ENCODE results near the gene LRRK1. TPM values are rescaled to one million over a fixed set of nuclear protein-coding genes. Genes with fewer than 3 reads are reported as not detected.

LRRK1 gene
- total RNA-seq, 6 experiments from 2014 or later = 0.93 to 3.6 (median 2.5) TPM

GRCh38 chr15:101085311-101085700 is 166.1 kb downstream of the LRRK1 start:
- H3K9me3 ChIP-seq = no peaks in the 10 kb centered on the region
- no peaks in the 10 kb centered on the region for H3K36me3 ChIP-seq
- no peak overlapping the region for H3K27ac ChIP-seq
- DNase-seq (no peak), ATAC-seq (no peak)
- H3K27me3 ChIP-seq = no peaks in the 10 kb centered on the region
- TF ChIP-seq POLR2A (IDR thresholded peaks at IDR 0.05) (no peak), CTCF (IDR thresholded peaks at IDR 0.05) (no peak)
- 80% methylated on average over 5 of the region's 10 CpGs for WGBS (ENCODE audit: insufficient coverage, low coverage, low lambda C conversion rate, missing lambda C conversion rate)
- H3K4me3 ChIP-seq = no peak overlapping the region
- intact Hi-C loops (cut with DNase I) = loop anchor here (5.0 kb wide), 2 partner anchors 167 to 177 kb away; partner anchors contain the start of gene CHSY1 (in 1 of the 2)
- no peaks in the 10 kb centered on the region for H3K4me1 ChIP-seq

GRCh38 chr15:101086394-101087171 is 167.4 kb downstream of the LRRK1 start:
- DNase-seq (no peak), ATAC-seq (no peak)
- H3K9me3 ChIP-seq = no peaks in the 10 kb centered on the region
- no peaks in the 10 kb centered on the region for H3K27me3 ChIP-seq
- no peak overlapping the region for H3K4me3 ChIP-seq
- no peak overlapping the region for H3K27ac ChIP-seq
- no peaks in the 10 kb centered on the region for H3K4me1 ChIP-seq
- WGBS (ENCODE audit: insufficient coverage, low coverage, low lambda C conversion rate, missing lambda C conversion rate) = 87% methylated on average over 43 of the region's 48 CpGs
- intact Hi-C loops (cut with DNase I) = loop anchor here (5.0 kb wide), 2 partner anchors 166 to 176 kb away; partner anchors contain the start of gene CHSY1 (in 1 of the 2)
- H3K36me3 ChIP-seq = no peaks in the 10 kb centered on the region
- TF ChIP-seq CTCF (IDR thresholded peaks at IDR 0.05) (no peak), POLR2A (IDR thresholded peaks at IDR 0.05) (no peak)

- H3K9me3 ChIP-seq = no peaks in the 10 kb centered on the region
- WGBS (ENCODE audit: insufficient coverage, low coverage, low lambda C conversion rate, missing lambda C conversion rate) = 57% methylated on average over 6 of the region's 10 CpGs
- no peak for ATAC-seq
- no peaks in the 10 kb centered on the region for H3K4me1 ChIP-seq
- DNase-seq = no peak
- H3K27me3 ChIP-seq = no peaks in the 10 kb centered on the region
- TF ChIP-seq POLR2A (IDR thresholded peaks at IDR 0.05) (no peak), CTCF (IDR thresholded peaks at IDR 0.05) (no peak)
- H3K36me3 ChIP-seq = no peaks in the 10 kb centered on the region
- no peak overlapping the region for H3K27ac ChIP-seq
- H3K4me3 ChIP-seq = no peak overlapping the region
- intact Hi-C loops (cut with DNase I) = loop anchor here (5.0 kb wide), 2 partner anchors 165 to 175 kb away; partner anchors contain the start of gene CHSY1 (in 1 of the 2)
Observed at GRCh38 chr15:101087172-101087769, 168.1 kb downstream of the LRRK1 start.

- H3K27ac ChIP-seq = no peak overlapping the region
- no peaks in the 10 kb centered on the region for H3K9me3 ChIP-seq
- WGBS (ENCODE audit: insufficient coverage, low coverage, low lambda C conversion rate, missing lambda C conversion rate) = 0% methylated on average over 1 of the region's 6 CpGs
- no peak for TF ChIP-seq CTCF (IDR thresholded peaks at IDR 0.05)
- TF ChIP-seq POLR2A (IDR thresholded peaks at IDR 0.05) = no peak
- ATAC-seq = no peak
- no peaks in the 10 kb centered on the region for H3K27me3 ChIP-seq
- H3K4me1 ChIP-seq = no peaks in the 10 kb centered on the region
- H3K36me3 ChIP-seq = no peaks in the 10 kb centered on the region
- DNase-seq = no peak
- H3K4me3 ChIP-seq = no peak overlapping the region
- intact Hi-C loops (cut with DNase I) = loop anchor here (5.0 kb wide), 2 partner anchors 164 to 174 kb away; partner anchors contain the start of gene CHSY1 (in 1 of the 2)
Observed at GRCh38 chr15:101088271-101088670, 169.1 kb downstream of the LRRK1 start.
